ENCODE measurements around the gene UGT1A9. TPM values are rescaled to one million over a fixed set of nuclear protein-coding genes. Genes with fewer than 3 reads are reported as not detected.
"Not testable (repeated sequence)": the region's sequence is repeated elsewhere in the genome, so short reads cannot be mapped to it uniquely, and the experiment has no call there.

Gene UGT1A9
- total RNA-seq, 4 donors from 2014 or later: not detected

DNA sequence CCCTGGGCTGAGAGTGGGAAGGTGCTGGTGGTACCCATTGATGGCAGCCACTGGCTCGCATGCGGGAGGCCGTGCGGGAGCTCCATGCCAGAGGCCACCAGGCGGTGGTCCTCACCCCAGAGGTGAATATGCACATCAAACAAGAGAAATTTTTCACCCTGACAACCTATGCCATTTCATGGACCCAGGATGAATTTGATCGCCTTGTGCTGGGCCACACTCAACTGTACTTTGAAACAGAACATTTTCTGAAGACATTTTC lies 75.5 kb downstream of the UGT1A9 start:
- TF ChIP-seq POLR2A (IDR thresholded peaks at IDR 0.05): no peak
- DNase-seq: no peak

DNA sequence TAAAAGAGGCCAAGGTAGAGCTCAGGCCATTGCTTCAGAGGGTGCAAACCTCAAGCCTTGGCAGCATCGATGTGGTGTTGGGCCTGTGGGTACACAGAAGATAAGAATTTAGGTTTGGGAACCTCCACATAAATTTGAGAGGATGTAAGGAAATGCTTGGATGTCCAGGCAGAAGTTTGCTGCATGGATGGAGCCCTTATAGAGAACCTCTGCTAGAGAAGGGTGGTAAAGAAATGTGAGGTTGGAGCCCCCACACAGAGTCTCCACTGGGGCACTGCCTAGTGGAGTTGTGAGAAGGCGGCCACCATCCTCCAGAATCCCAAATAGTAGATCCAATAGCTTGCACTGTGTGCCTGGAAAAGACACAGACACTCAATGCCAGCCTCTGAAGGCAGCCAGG lies 79.0 kb downstream of the UGT1A9 start:
- H3K36me3 ChIP-seq; intact Hi-C loops (cut with DNase I); H3K27ac ChIP-seq; H3K4me1 ChIP-seq; DNase-seq; H3K9me3 ChIP-seq; H3K4me3 ChIP-seq (replicated peaks in 1 of 3); H3K27me3 ChIP-seq: not testable (repeated sequence)
- WGBS, 2 donors: 74 to 92% methylated on average over 2 of the region's 2 CpGs

More for the DNA sequence above, 75.5 kb downstream of the UGT1A9 start:
- Histone ChIP-seq H3K4me1 (no peaks in the 10 kb centered on the region), H3K4me3 (replicated peaks in 1 of 3) (no peak overlapping the region), H3K27ac (no peak overlapping the region), H3K9me3 (no peaks in the 10 kb centered on the region), H3K36me3 (no peaks in the 10 kb centered on the region), H3K27me3 (no peaks in the 10 kb centered on the region)
- 86 to 99% methylated on average over 5 to 6 of the region's 6 CpGs for WGBS, 2 donors
- intact Hi-C loops (cut with DNase I): no loop called here

DNA sequence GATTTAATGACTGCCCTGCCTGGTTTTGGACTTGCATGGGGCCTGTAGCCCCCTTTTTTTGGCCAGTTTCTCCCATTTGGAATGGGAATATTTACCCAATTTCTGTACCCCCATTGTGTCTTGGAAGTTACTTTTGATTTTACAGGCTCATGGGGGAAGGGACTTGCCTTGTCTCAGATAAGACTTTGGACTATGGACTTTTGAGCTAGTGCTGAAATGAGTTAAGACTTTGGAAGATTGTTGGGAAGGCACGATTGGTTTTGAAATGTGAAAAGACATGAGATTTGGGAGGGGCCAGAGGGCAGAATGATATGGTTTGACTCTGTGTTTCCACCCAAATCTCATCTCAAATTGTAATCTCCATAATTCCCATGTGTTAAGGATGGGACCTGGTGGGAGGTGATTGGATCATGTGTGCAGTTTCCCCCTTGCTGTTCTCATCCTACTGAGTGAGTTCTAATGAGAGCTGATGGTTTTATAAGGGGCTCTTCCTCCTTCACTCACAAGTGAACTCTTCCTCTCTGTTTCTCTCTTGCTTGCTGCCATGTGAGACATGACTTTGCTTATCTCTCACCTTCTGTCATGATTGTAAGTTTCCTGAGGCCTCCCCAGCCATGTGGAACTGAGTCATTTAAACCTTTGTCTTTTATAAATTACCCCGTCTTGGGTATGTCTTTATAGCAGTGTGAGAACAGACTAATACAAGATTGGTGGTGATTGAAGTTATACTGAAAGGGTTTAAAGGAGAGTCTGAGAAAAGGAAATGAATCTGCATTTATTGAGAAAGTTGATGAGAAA lies 79.7 kb downstream of the UGT1A9 start:
- H3K27ac ChIP-seq; H3K4me3 ChIP-seq (replicated peaks in 1 of 3); DNase-seq; H3K27me3 ChIP-seq; H3K36me3 ChIP-seq; intact Hi-C loops (cut with DNase I); H3K4me1 ChIP-seq; H3K9me3 ChIP-seq: not testable (repeated sequence)
- WGBS, 2 donors: 79 to 86% methylated on average over 2 of the region's 2 CpGs

DNA sequence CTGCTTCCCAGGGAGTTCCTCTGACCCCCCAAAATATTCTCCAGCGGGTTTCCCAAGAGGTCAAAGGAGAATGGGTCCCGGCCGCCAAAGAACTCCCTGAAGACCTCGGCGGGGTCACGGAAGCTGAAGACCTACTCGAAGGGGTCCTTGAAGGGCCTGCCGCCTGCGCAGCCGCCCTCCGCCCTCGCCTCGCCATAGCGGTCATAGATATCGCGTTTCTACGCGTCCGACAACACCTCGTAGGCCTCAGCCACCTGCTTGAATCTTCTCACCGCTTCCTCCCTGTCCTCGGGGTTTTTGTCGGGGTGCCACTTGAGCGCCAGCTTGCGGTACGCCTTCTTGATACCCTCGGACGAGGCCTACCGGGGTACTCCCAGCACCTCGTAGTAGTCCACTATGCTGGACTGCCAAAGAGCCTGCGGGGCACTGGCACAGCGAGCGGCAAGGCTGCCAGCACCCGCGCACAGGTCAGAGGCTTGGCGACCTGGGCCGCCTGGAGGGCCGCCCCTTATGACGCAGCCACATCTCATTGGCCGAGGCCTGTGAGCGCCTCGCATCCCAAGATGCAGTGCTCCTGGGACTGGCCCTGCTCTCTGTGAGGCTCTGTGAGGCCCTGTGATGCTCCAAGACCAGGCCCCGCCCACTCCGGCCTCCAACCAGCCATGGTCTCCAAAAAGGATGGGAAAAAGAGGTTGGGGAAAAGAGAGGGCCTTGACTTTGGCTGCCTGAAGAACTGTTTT lies 83.3 kb downstream of the UGT1A9 start:
- Histone ChIP-seq H3K9me3 (no peaks in the 10 kb centered on the region), H3K27me3 (no peaks in the 10 kb centered on the region), H3K4me1 (no peaks in the 10 kb centered on the region), H3K27ac (no peak overlapping the region), H3K36me3 (no peaks in the 10 kb centered on the region), H3K4me3 (replicated peaks in 1 of 3) (no peak overlapping the region)
- WGBS, 2 donors: 88 to 95% methylated on average over 32 to 42 of the region's 44 CpGs
- intact Hi-C loops (cut with DNase I): no loop called here
- TF ChIP-seq, protein P1, sequence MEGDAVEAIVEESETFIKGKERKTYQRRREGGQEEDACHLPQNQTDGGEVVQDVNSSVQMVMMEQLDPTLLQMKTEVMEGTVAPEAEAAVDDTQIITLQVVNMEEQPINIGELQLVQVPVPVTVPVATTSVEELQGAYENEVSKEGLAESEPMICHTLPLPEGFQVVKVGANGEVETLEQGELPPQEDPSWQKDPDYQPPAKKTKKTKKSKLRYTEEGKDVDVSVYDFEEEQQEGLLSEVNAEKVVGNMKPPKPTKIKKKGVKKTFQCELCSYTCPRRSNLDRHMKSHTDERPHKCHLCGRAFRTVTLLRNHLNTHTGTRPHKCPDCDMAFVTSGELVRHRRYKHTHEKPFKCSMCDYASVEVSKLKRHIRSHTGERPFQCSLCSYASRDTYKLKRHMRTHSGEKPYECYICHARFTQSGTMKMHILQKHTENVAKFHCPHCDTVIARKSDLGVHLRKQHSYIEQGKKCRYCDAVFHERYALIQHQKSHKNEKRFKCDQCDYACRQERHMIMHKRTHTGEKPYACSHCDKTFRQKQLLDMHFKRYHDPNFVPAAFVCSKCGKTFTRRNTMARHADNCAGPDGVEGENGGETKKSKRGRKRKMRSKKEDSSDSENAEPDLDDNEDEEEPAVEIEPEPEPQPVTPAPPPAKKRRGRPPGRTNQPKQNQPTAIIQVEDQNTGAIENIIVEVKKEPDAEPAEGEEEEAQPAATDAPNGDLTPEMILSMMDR (IDR thresholded peaks at IDR 0.05): no peak
- TF ChIP-seq POLR2A (IDR thresholded peaks at IDR 0.05): no peak
- DNase-seq: no peak

DNA sequence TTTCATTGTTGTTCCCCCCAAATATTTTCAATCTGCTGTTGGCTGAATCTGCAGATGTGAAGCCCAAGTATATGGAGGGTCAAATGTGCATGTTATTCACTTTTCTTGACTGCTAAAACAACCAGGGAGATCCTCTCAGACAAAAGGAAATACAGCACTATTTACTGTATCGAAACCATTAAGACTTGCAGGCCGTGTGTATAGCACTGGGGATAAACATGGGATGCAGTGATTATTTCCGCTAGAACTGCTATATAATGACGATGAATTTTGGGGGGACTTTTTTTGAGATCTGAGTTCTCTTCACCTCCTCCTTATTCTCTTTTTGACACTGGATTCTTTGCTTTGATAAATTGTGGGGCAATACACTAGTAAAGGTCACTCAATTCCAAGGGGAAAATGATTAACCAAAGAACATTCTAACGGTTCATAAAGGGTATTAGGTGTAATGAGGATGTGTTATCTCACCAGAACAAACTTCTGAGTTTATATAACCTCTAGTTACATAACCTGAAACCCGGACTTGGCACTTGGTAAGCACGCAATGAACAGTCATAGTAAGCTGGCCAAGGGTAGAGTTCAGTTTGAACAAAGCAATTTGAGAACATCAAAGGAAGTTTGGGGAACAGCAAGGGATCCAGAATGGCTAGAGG lies 84.9 kb downstream of the UGT1A9 start:
- Histone ChIP-seq H3K9me3 (no peaks in the 10 kb centered on the region), H3K4me3 (replicated peaks in 1 of 3) (no peak overlapping the region), H3K27me3 (no peaks in the 10 kb centered on the region), H3K4me1 (no peaks in the 10 kb centered on the region), H3K36me3 (no peaks in the 10 kb centered on the region), H3K27ac (no peak overlapping the region)
- 81 to 82% methylated on average over 7 of the region's 7 CpGs for WGBS, 2 donors
- no peak for DNase-seq
- TF ChIP-seq POLR2A (IDR thresholded peaks at IDR 0.05): no peak
- TF ChIP-seq, protein P1 (IDR thresholded peaks at IDR 0.05): no peak
- intact Hi-C loops (cut with DNase I): no loop called here

DNA sequence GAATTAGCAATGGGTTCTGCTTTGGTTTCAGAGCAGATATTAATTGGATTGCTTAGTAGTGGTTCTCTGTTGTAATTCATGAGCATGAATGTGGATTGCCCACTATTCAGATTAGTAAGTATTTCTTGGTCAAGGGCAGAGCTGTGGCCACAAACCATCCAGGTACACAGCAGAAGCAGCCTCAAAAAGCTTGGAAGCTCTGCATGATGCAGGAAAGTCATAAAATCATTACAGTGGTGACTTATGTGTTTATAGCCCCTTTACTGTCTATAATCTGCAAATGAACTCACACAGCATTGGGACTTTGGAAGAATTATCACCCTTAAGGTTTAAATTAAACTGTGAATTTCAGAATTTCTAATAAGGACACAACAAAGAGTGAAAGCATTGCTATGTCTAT lies 86.4 kb downstream of the UGT1A9 start:
- H3K4me3 ChIP-seq (replicated peaks in 1 of 3): no peak overlapping the region
- no peak for TF ChIP-seq POLR2A (IDR thresholded peaks at IDR 0.05)
- TF ChIP-seq, protein P1 (IDR thresholded peaks at IDR 0.05): no peak
- H3K27ac ChIP-seq: no peak overlapping the region

More for the DNA sequence above, 86.4 kb downstream of the UGT1A9 start:
- intact Hi-C loops (cut with DNase I): no loop called here
- no peaks in the 10 kb centered on the region for H3K4me1 ChIP-seq
- H3K9me3 ChIP-seq: no peaks in the 10 kb centered on the region
- H3K27me3 ChIP-seq: no peaks in the 10 kb centered on the region
- DNase-seq: no peak
- H3K36me3 ChIP-seq: no peaks in the 10 kb centered on the region

Measured in thyroid gland (tissue), 4 donors.